Neural progenitor cell (in vitro differentiated cells): Measurements from ENCODE around the gene MTMR12. TPM values are rescaled to one million over a fixed set of nuclear protein-coding genes. Genes with fewer than 3 reads are reported as not detected.

Source experiments
- DNase-seq: peaks from one replicate; pipeline ENCODE4 v3.0.0-alpha.2; 2016; ENCODE audit warnings: low spot score
- H2AFZ ChIP-seq: fragments of 200-600 bp; sonication (generic); replicated peaks from 2 replicates; pipeline ENCODE4 v1.6.1; 2016; ENCODE audit warnings: antibody characterized with exemption
- H3F3A ChIP-seq: fragments of 200-600 bp; sonication (generic); 2 replicates; pipeline ENCODE4 v1.6.1; 2016; ENCODE audit warnings: antibody characterized with exemption, low read depth
- H3K27ac ChIP-seq: fragments of 200-600 bp; sonication (generic); 2 replicates; pipeline ENCODE4 v1.5.1; 2016; ENCODE audit warnings: mild to moderate bottlenecking
- H3K27me3 ChIP-seq: fragments of 200-600 bp; sonication (generic); 2 replicates; pipeline ENCODE4 v1.6.1; 2016; ENCODE audit warnings: mild to moderate bottlenecking, moderate library complexity
- H3K36me3 ChIP-seq: fragments of 200-600 bp; sonication (generic); 2 replicates; pipeline ENCODE4 v1.5.1; 2016
- H3K4me1 ChIP-seq: fragments of 200-600 bp; sonication (generic); 2 replicates; pipeline ENCODE4 v1.6.1; 2016; ENCODE audit warnings: mixed run types
- H3K4me2 ChIP-seq: fragments of 200-600 bp; sonication (generic); 2 replicates; pipeline ENCODE4 v1.6.1; 2016
- H3K4me3 ChIP-seq: fragments of 200-600 bp; sonication (generic); 2 replicates; pipeline ENCODE4 v1.5.1; 2016
- H3K79me2 ChIP-seq: fragments of 200-600 bp; sonication (generic); 2 replicates; pipeline ENCODE4 v1.6.1; 2016; ENCODE audit warnings: low read depth
- H3K9ac ChIP-seq: fragments of 200-600 bp; sonication (generic); 2 replicates; pipeline ENCODE4 v1.6.1; 2016
- H3K9me3 ChIP-seq: fragments of 200-600 bp; sonication (generic); 2 replicates; pipeline ENCODE4 v1.5.1; 2016; ENCODE audit warnings: low read depth
- H4K20me1 ChIP-seq: fragments of 200-600 bp; sonication (generic); 2 replicates; pipeline ENCODE4 v1.6.1; 2016; ENCODE audit warnings: low read depth
- H3K27ac Mint-ChIP-seq: 3 replicates; pipeline ENCODE4 v1.8.0; 2021; ENCODE audit warnings: mixed read lengths
- H3K27me3 Mint-ChIP-seq: 2 replicates; pipeline ENCODE4 v1.8.0; 2022; ENCODE audit warnings: low read depth, mild to moderate bottlenecking, inconsistent platforms, moderate library complexity, mixed read lengths; ENCODE audit not compliant: insufficient read depth
- H3K36me3 Mint-ChIP-seq: 3 replicates; pipeline ENCODE4 v1.8.0; 2021; ENCODE audit warnings: mixed read lengths
- H3K4me1 Mint-ChIP-seq: 3 replicates; pipeline ENCODE4 v1.8.0; 2021; ENCODE audit warnings: mixed read lengths
- H3K4me3 Mint-ChIP-seq: 3 replicates; pipeline ENCODE4 v1.8.0; 2021; ENCODE audit warnings: mild to moderate bottlenecking, moderate library complexity, mixed read lengths
- H3K9me3 Mint-ChIP-seq: 3 replicates; pipeline ENCODE4 v1.8.0; 2020; ENCODE audit warnings: mixed read lengths
- CTCF ChIP-seq: fragments of 200-600 bp; sonication (generic); IDR thresholded peaks from 2 replicates; pipeline ENCODE4 v1.5.1; 2017; ENCODE audit warnings: antibody characterized with exemption, mild to moderate bottlenecking
- EZH2 ChIP-seq: fragments of 200-600 bp; sonication (generic); IDR thresholded peaks from 2 replicates; pipeline ENCODE4 v1.6.1; 2017; ENCODE audit warnings: antibody characterized with exemption, mild to moderate bottlenecking, moderate library complexity
- EZH2phosphoT487 ChIP-seq: fragments of 200-600 bp; sonication (generic); IDR thresholded peaks from 2 replicates; pipeline ENCODE4 v1.6.1; 2017; ENCODE audit warnings: antibody characterized with exemption
- total RNA-seq: library from RNA; depleted of rRNA; stranded (reverse); fragments of >200 nt; gene quantifications from 2 replicates; pipeline ENCODE4 v1.2.3, GENCODE V29; 2015; ENCODE audit warnings: low replicate concordance

Gene MTMR12
- total RNA-seq, 1 donor from 2014 or later: 22.0 TPM

GRCh38 chr5:32342656-32343055 lies 29.9 kb upstream of the MTMR12 start:
- H3K4me2 ChIP-seq: no peak overlapping the region
- Mint-ChIP-seq H3K36me3 (peaks cover 5% of the 10 kb centered on the region), H3K27me3 (peaks cover under 1% of the 10 kb centered on the region), H3K4me3 (no peak overlapping the region), H3K4me1 (no peaks in the 10 kb centered on the region), H3K9me3 (peaks cover 63% of the 10 kb centered on the region), H3K27ac (no peak overlapping the region)
- no peak for DNase-seq
- H2AFZ ChIP-seq: no peak overlapping the region
- no peaks in the 10 kb centered on the region for H4K20me1 ChIP-seq
- H3K36me3 ChIP-seq: no peaks in the 10 kb centered on the region
- no peak overlapping the region for H3K9ac ChIP-seq
- no peak overlapping the region for H3K4me3 ChIP-seq
- H3F3A ChIP-seq: no peaks in the 10 kb centered on the region
- peaks cover 26% of the 10 kb centered on the region for H3K9me3 ChIP-seq
- no peaks in the 10 kb centered on the region for H3K4me1 ChIP-seq
- no peaks in the 10 kb centered on the region for H3K79me2 ChIP-seq
- no peaks in the 10 kb centered on the region for H3K27me3 ChIP-seq
- TF ChIP-seq CTCF (no peak), EZH2 (no peak), EZH2phosphoT487 (no peak)
- no peak overlapping the region for H3K27ac ChIP-seq

- Mint-ChIP-seq H3K4me3 (no peak overlapping the region), H3K27ac (no peak overlapping the region), H3K9me3 (peaks cover 51% of the 10 kb centered on the region), H3K4me1 (no peaks in the 10 kb centered on the region), H3K36me3 (peaks cover 4% of the 10 kb centered on the region), H3K27me3 (no peaks in the 10 kb centered on the region)
- H3K36me3 ChIP-seq: no peaks in the 10 kb centered on the region
- peaks cover 26% of the 10 kb centered on the region for H3K9me3 ChIP-seq
- H3K27me3 ChIP-seq: no peaks in the 10 kb centered on the region
- H3K4me1 ChIP-seq: no peaks in the 10 kb centered on the region
- TF ChIP-seq EZH2 (no peak), EZH2phosphoT487 (no peak), CTCF (no peak)
- DNase-seq: no peak
- H3K4me2 ChIP-seq: no peak overlapping the region
- H4K20me1 ChIP-seq: no peaks in the 10 kb centered on the region
- H3K79me2 ChIP-seq: no peaks in the 10 kb centered on the region
- H3K27ac ChIP-seq: no peak overlapping the region
- no peak overlapping the region for H3K9ac ChIP-seq
- no peaks in the 10 kb centered on the region for H3F3A ChIP-seq
- H2AFZ ChIP-seq: no peak overlapping the region
- no peak overlapping the region for H3K4me3 ChIP-seq
Measured at GRCh38 chr5:32339878-32340277, 27.1 kb upstream of the MTMR12 start.

- Mint-ChIP-seq H3K27ac (no peak overlapping the region), H3K9me3 (peaks cover 51% of the 10 kb centered on the region), H3K27me3 (no peaks in the 10 kb centered on the region), H3K36me3 (peaks cover 4% of the 10 kb centered on the region), H3K4me1 (no peaks in the 10 kb centered on the region), H3K4me3 (no peak overlapping the region)
- no peaks in the 10 kb centered on the region for H3F3A ChIP-seq
- no peak overlapping the region for H3K4me3 ChIP-seq
- H3K4me2 ChIP-seq: no peak overlapping the region
- no peaks in the 10 kb centered on the region for H3K79me2 ChIP-seq
- H3K36me3 ChIP-seq: no peaks in the 10 kb centered on the region
- H3K27me3 ChIP-seq: no peaks in the 10 kb centered on the region
- H3K9me3 ChIP-seq: peaks cover 26% of the 10 kb centered on the region
- peak; percentile 60 for DNase-seq
- no peaks in the 10 kb centered on the region for H4K20me1 ChIP-seq
- H2AFZ ChIP-seq: no peak overlapping the region
- H3K27ac ChIP-seq: no peak overlapping the region
- H3K9ac ChIP-seq: no peak overlapping the region
- no peaks in the 10 kb centered on the region for H3K4me1 ChIP-seq
- TF ChIP-seq EZH2 (no peak), EZH2phosphoT487 (no peak), CTCF (no peak)
Measured at GRCh38 chr5:32339198-32339597, 26.5 kb upstream of the MTMR12 start.

GRCh38 chr5:32332966-32333365 lies 20.2 kb upstream of the MTMR12 start:
- Histone ChIP-seq H3K4me3 (no peak overlapping the region), H3K27me3 (no peaks in the 10 kb centered on the region), H3K4me1 (no peaks in the 10 kb centered on the region), H3K36me3 (no peaks in the 10 kb centered on the region), H3K9ac (no peak overlapping the region), H3K4me2 (no peak overlapping the region), H3K79me2 (no peaks in the 10 kb centered on the region), H4K20me1 (no peaks in the 10 kb centered on the region), H3F3A (no peaks in the 10 kb centered on the region), H3K27ac (no peak overlapping the region), H2AFZ (no peak overlapping the region), H3K9me3 (no peaks in the 10 kb centered on the region)
- Mint-ChIP-seq H3K4me1 (no peaks in the 10 kb centered on the region), H3K27me3 (no peaks in the 10 kb centered on the region), H3K27ac (no peak overlapping the region), H3K36me3 (no peaks in the 10 kb centered on the region), H3K9me3 (peaks cover 4% of the 10 kb centered on the region), H3K4me3 (no peak overlapping the region)
- DNase-seq: no peak
- TF ChIP-seq EZH2phosphoT487 (no peak), EZH2 (no peak), CTCF (no peak)
